RWPE2 (cell line): ENCODE measurements around the gene CAPN2.

Experiments used
- ATAC-seq: fragments of 200-7000 bp; cut with Tn5 transposase; 3 replicates; pipeline ENCODE4 v1.9.1; 2021; ENCODE audit warnings: low read depth
- DNase-seq: peaks from one replicate; pipeline ENCODE4 v3.0.0-alpha.2; 2020; ENCODE audit warnings: low spot score
- H3K27ac ChIP-seq: fragments of 450-650 bp; 2 replicates; pipeline ENCODE4 v1.5.1; 2017; ENCODE audit warnings: mild to moderate bottlenecking; ENCODE audit not compliant: poor library complexity, severe bottlenecking
- H3K27me3 ChIP-seq: fragments of 250-450 bp; sonication (Bioruptor Pico); 2 replicates; pipeline ENCODE4 v1.5.1; 2021; ENCODE audit warnings: mild to moderate bottlenecking, moderate library complexity; ENCODE audit not compliant: insufficient read depth, poor library complexity, severe bottlenecking
- H3K36me3 ChIP-seq: fragments of 250-450 bp; sonication (Bioruptor Pico); 2 replicates; pipeline ENCODE4 v1.5.1; 2020; ENCODE audit warnings: low read depth, mild to moderate bottlenecking, moderate library complexity
- H3K4me1 ChIP-seq: fragments of 250-450 bp; sonication (Bioruptor Pico); 2 replicates; pipeline ENCODE4 v1.5.1; 2021; ENCODE audit warnings: mild to moderate bottlenecking, moderate library complexity; ENCODE audit not compliant: insufficient read depth, poor library complexity, severe bottlenecking
- H3K4me3 ChIP-seq: fragments of 250-450 bp; sonication (Bioruptor Pico); 2 replicates; pipeline ENCODE4 v1.5.1; 2021; ENCODE audit warnings: mild to moderate bottlenecking, moderate library complexity; ENCODE audit not compliant: severe bottlenecking
- H3K9me3 ChIP-seq: fragments of 250-450 bp; sonication (Bioruptor Pico); 2 replicates; pipeline ENCODE4 v1.5.1; 2021; ENCODE audit warnings: mild to moderate bottlenecking, moderate library complexity; ENCODE audit not compliant: severe bottlenecking
- TF ChIP-seq, protein P1 (sequence below): fragments of 450-650 bp; IDR thresholded peaks from one replicate; pipeline ENCODE4 v1.5.1; 2017; ENCODE audit warnings: mild to moderate bottlenecking, moderate library complexity; ENCODE audit not compliant: poor library complexity, severe bottlenecking

CAPN2 gene

GRCh38 chr1:223759273-223759672 lies 46.9 kb downstream of the CAPN2 start:
- Histone ChIP-seq H3K9me3 (no peaks in the 10 kb centered on the region), H3K4me1 (no peaks in the 10 kb centered on the region), H3K36me3 (peaks cover 72% of the 10 kb centered on the region), H3K27me3 (no peaks in the 10 kb centered on the region), H3K27ac (no peak overlapping the region), H3K4me3 (no peak overlapping the region)
- no peak for ATAC-seq
- TF ChIP-seq, protein P1, sequence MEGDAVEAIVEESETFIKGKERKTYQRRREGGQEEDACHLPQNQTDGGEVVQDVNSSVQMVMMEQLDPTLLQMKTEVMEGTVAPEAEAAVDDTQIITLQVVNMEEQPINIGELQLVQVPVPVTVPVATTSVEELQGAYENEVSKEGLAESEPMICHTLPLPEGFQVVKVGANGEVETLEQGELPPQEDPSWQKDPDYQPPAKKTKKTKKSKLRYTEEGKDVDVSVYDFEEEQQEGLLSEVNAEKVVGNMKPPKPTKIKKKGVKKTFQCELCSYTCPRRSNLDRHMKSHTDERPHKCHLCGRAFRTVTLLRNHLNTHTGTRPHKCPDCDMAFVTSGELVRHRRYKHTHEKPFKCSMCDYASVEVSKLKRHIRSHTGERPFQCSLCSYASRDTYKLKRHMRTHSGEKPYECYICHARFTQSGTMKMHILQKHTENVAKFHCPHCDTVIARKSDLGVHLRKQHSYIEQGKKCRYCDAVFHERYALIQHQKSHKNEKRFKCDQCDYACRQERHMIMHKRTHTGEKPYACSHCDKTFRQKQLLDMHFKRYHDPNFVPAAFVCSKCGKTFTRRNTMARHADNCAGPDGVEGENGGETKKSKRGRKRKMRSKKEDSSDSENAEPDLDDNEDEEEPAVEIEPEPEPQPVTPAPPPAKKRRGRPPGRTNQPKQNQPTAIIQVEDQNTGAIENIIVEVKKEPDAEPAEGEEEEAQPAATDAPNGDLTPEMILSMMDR: no peak
- DNase-seq: no peak

GRCh38 chr1:223760833-223761232 lies 48.5 kb downstream of the CAPN2 start:
- ATAC-seq: no peak; the same call in 2 of the 3 replicates
- H3K36me3 ChIP-seq: peaks cover 72% of the 10 kb centered on the region
- no peaks in the 10 kb centered on the region for H3K27me3 ChIP-seq
- no peak overlapping the region for H3K4me3 ChIP-seq
- H3K27ac ChIP-seq: no peak overlapping the region
- H3K4me1 ChIP-seq: no peaks in the 10 kb centered on the region
- TF ChIP-seq, protein P1: no peak
- no peaks in the 10 kb centered on the region for H3K9me3 ChIP-seq
- DNase-seq: no peak

- ATAC-seq: no peak
- Histone ChIP-seq H3K4me1 (no peaks in the 10 kb centered on the region), H3K27me3 (no peaks in the 10 kb centered on the region), H3K36me3 (peaks cover 77% of the 10 kb centered on the region), H3K4me3 (no peak overlapping the region), H3K9me3 (no peaks in the 10 kb centered on the region), H3K27ac (no peak overlapping the region)
- no peak for DNase-seq
- TF ChIP-seq, protein P1: no peak
Observed at GRCh38 chr1:223761411-223761810, 49.1 kb downstream of the CAPN2 start.

DNA sequence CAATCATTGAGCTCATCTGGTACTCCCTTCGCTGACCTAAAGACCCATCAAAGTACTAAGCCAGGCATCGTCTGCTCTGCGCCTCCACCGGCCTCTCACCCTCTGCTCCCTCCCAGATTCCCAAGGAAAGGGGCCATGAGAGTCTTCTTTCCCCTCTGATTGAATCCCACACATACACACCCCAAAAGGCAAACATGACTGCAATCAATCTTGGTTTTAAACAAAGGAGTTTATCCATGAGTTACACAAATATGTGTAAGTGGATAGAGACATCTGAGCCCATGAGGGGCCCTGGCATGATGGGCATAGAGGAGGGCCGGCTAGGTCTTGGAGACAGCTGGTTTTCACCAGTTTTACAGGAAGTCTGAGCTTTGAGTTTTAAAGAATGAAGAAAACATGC lies 50.9 kb downstream of the CAPN2 start:
- TF ChIP-seq, protein P1: no peak
- no peak overlapping the region for H3K4me3 ChIP-seq
- DNase-seq (no peak), ATAC-seq (no peak)
- H3K9me3 ChIP-seq: no peaks in the 10 kb centered on the region
- peaks cover 74% of the 10 kb centered on the region for H3K36me3 ChIP-seq
- no peaks in the 10 kb centered on the region for H3K4me1 ChIP-seq
- H3K27ac ChIP-seq: no peak overlapping the region
- no peaks in the 10 kb centered on the region for H3K27me3 ChIP-seq

GRCh38 chr1:223763881-223764280 lies 51.5 kb downstream of the CAPN2 start:
- H3K36me3 ChIP-seq: peaks cover 74% of the 10 kb centered on the region
- no peaks in the 10 kb centered on the region for H3K27me3 ChIP-seq
- H3K27ac ChIP-seq: no peak overlapping the region
- TF ChIP-seq, protein P1: no peak
- H3K4me1 ChIP-seq: no peaks in the 10 kb centered on the region
- no peaks in the 10 kb centered on the region for H3K9me3 ChIP-seq
- no peak for ATAC-seq
- no peak for DNase-seq
- H3K4me3 ChIP-seq: no peak overlapping the region
